D721Med (cell line): Measurements from ENCODE around the gene JMJD8.

ENCODE experiments used
- DNase-seq: peaks from one replicate; pipeline ENCODE4 v3.0.0; 2011; ENCODE audit warnings: low spot score; ENCODE audit not compliant: insufficient read length
- FAIRE-seq: peaks from 2 replicates; lab custom pipeline; 2011; peaks lifted over from hg19 to GRCh38; lab: Jason Lieb, UNC
- CTCF ChIP-seq: IDR thresholded peaks from 2 replicates; pipeline ENCODE4 v1.5.1; 2012; ENCODE audit warnings: mild to moderate bottlenecking, control low read depth; ENCODE audit not compliant: insufficient read depth; ENCODE audit errors: missing control alignments

Gene JMJD8

GRCh38 chr16:711548-712320 lies 27.6 kb upstream of the JMJD8 start:
- FAIRE-seq, result no peak
- peak; percentile 75 for TF ChIP-seq CTCF
- DNase-seq, result peak; percentile 91

- no peak for FAIRE-seq
- DNase-seq, result no peak
- TF ChIP-seq CTCF, result no peak
Observed at GRCh38 chr16:711084-711483, 26.9 kb upstream of the JMJD8 start.

GRCh38 chr16:710500-711075 lies 26.5 kb upstream of the JMJD8 start:
- TF ChIP-seq CTCF, result no peak
- FAIRE-seq, result no peak
- no peak for DNase-seq

GRCh38 chr16:709566-710499 lies 25.7 kb upstream of the JMJD8 start:
- FAIRE-seq, result no peak
- TF ChIP-seq CTCF, result no peak
- peak; percentile 96 for DNase-seq

GRCh38 chr16:708959-709358 lies 24.8 kb upstream of the JMJD8 start:
- DNase-seq (no peak), FAIRE-seq (no peak)
- TF ChIP-seq CTCF, result no peak

- TF ChIP-seq CTCF, result no peak
- FAIRE-seq, result no peak
- DNase-seq, result no peak
Observed at GRCh38 chr16:708019-708418, 23.9 kb upstream of the JMJD8 start.
